ENCODE results near the gene IL11. TPM values are rescaled to one million over a fixed set of nuclear protein-coding genes. Genes with fewer than 3 reads are reported as not detected.

IL11 gene
- total RNA-seq, 1 donor from 2014 or later = 0.32 TPM

GRCh38 chr19:55376241-55376933 is 6.1 kb upstream of the IL11 start, which contains the start of gene TMEM190:
TSS of gene TMEM190 (plus strand) at chr19:55376826. CDS start at chr19:55376854, 28 bp downstream.
- H3K4me1 Mint-ChIP-seq (ENCODE audit: low read depth) = peaks cover under 1% of the 10 kb centered on the region
- intact Hi-C loops (cut with micrococcal nuclease) = no loop called here
- DNase-seq (ENCODE audit: low spot score) = no peak
- peaks cover 8% of the 10 kb centered on the region for H3K36me3 Mint-ChIP-seq (ENCODE audit: low read depth)
- no peak within 1 kb of the TSS for H3K27ac Mint-ChIP-seq
- no peak within 1 kb of the TSS for H3K4me3 Mint-ChIP-seq (ENCODE audit: low read depth)
- H3K27me3 Mint-ChIP-seq (ENCODE audit: low read depth) = peaks cover 20% of the 10 kb centered on the region
- H3K9me3 Mint-ChIP-seq = no peaks in the 10 kb centered on the region

GRCh38 chr19:55373993-55374757 is 3.9 kb upstream of the IL11 start:
- H3K27me3 Mint-ChIP-seq (ENCODE audit: low read depth) = peaks cover 33% of the 10 kb centered on the region
- H3K27ac Mint-ChIP-seq = no peak overlapping the region
- intact Hi-C loops (cut with micrococcal nuclease) = no loop called here
- no peak for DNase-seq (ENCODE audit: low spot score)
- no peaks in the 10 kb centered on the region for H3K9me3 Mint-ChIP-seq
- no peak overlapping the region for H3K4me3 Mint-ChIP-seq (ENCODE audit: low read depth)
- H3K4me1 Mint-ChIP-seq (ENCODE audit: low read depth) = no peaks in the 10 kb centered on the region
- H3K36me3 Mint-ChIP-seq (ENCODE audit: low read depth) = peaks cover under 1% of the 10 kb centered on the region

DNA sequence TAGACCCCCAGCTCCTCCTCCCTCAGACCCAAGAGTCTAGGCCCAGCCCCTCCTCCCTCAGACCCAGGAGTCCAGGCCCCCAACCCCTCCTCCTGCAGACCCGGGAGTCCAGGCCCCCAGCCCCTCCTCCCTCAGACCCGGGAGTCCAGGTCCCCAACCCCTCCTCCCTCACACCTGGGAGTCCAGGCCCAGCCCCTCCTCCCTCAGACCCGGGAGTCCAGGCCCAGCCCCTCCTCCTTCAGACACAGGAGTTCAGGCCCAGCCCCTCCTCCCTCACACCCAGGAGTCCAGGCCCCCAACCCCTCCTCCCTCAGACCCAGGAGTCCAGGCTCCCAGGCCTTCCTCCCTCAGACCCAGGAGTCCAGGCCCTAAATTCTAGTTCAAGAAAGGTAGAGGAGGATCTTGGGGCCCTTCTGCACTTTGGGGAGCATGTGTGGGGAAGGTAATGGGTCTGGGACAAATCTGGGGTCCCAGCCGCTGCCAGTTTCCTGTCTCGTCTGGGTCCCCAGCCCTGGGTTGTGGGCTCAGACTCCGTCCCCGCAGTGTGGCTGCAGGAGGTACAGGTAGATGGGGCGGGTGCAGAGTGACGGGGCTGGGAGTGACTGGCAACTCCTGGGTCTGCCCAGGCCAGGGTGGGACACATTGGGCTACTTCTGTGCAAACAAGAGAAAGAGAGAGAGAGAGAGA is 3.2 kb upstream of the IL11 start:
- Mint-ChIP-seq H3K36me3 (ENCODE audit: low read depth) (no peaks in the 10 kb centered on the region), H3K27ac (no peak overlapping the region), H3K27me3 (ENCODE audit: low read depth) (peaks cover 39% of the 10 kb centered on the region), H3K4me3 (ENCODE audit: low read depth) (no peak overlapping the region), H3K4me1 (ENCODE audit: low read depth) (no peaks in the 10 kb centered on the region), H3K9me3 (no peaks in the 10 kb centered on the region)
- no peak for DNase-seq (ENCODE audit: low spot score)
- intact Hi-C loops (cut with micrococcal nuclease) = no loop called here

- Mint-ChIP-seq H3K4me1 (ENCODE audit: low read depth) (no peaks in the 10 kb centered on the region), H3K9me3 (no peaks in the 10 kb centered on the region), H3K36me3 (ENCODE audit: low read depth) (no peaks in the 10 kb centered on the region), H3K27ac (no peak overlapping the region), H3K4me3 (ENCODE audit: low read depth) (no peak overlapping the region), H3K27me3 (ENCODE audit: low read depth) (peaks cover 42% of the 10 kb centered on the region)
- DNase-seq (ENCODE audit: low spot score) = no peak
- intact Hi-C loops (cut with micrococcal nuclease) = no loop called here
Measured at GRCh38 chr19:55372316-55373081, 2.2 kb upstream of the IL11 start.

DNA sequence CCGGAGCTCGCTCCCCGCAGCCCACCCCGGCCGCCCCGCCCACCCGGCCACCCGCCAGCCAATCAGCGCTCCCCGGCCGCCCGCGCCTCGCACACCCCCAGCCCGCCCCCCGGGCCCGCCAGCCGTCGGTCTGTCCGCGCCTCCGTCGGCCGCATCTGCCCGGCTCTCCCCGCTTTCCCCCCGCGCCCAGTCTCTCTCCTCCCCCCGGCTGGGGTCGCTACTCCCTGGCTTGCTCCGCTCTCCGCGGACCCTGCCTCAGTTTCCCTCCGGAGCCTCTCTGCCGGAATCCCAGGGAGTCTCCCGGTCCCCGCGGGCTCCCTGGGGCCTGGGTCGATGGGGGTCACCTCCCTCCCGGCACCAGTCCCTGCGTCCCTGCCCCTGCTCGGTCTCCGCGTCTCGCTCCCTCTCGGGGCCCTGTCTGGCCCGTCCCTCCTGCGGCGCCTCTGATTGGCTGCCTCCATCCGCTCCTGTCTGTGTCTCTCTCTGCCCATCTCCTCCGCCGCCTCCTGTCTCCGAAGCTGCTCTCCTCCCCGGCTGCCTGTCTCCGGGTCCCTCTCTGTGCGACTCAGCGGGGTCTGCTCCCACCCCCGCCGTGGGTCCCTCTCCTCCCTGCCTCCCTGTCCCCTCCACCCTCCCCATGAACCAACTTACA is 484 bp downstream of the IL11 start:
- no peak for DNase-seq (ENCODE audit: low spot score)
- Mint-ChIP-seq H3K4me1 (ENCODE audit: low read depth) (no peaks in the 10 kb centered on the region), H3K27ac (no peak overlapping the region), H3K4me3 (ENCODE audit: low read depth) (peak overlapping the region; percentile 66), H3K36me3 (ENCODE audit: low read depth) (no peaks in the 10 kb centered on the region), H3K9me3 (no peaks in the 10 kb centered on the region), H3K27me3 (ENCODE audit: low read depth) (peaks cover 40% of the 10 kb centered on the region)
- intact Hi-C loops (cut with micrococcal nuclease) = no loop called here

GRCh38 chr19:55368701-55369563 is 1.3 kb downstream of the IL11 start:
- H3K9me3 Mint-ChIP-seq = no peaks in the 10 kb centered on the region
- H3K4me1 Mint-ChIP-seq (ENCODE audit: low read depth) = no peaks in the 10 kb centered on the region
- H3K36me3 Mint-ChIP-seq (ENCODE audit: low read depth) = no peaks in the 10 kb centered on the region
- H3K4me3 Mint-ChIP-seq (ENCODE audit: low read depth) = no peak overlapping the region
- H3K27me3 Mint-ChIP-seq (ENCODE audit: low read depth) = peaks cover 39% of the 10 kb centered on the region
- intact Hi-C loops (cut with micrococcal nuclease) = no loop called here
- no peak overlapping the region for H3K27ac Mint-ChIP-seq
- no peak for DNase-seq (ENCODE audit: low spot score)

DNA sequence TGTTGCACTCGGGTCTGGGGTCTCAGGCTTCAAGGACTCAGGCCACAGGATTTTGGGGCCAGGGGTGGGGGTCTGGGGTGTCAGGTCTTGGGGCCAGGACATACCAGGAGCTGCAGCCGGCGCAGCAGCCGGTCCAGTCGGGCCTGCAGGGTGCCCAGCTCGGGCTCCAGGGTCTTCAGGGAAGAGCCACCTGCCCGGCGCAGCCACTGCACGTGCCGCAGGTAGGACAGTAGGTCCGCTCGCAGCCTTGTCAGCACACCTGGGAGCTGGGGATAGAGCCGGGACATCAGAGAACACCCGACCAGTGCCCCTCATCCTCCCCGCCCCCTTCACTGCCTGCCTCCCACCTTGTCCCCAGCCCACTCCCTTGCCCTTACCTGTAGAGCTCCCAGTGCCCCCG is 2.2 kb downstream of the IL11 start:
- Mint-ChIP-seq H3K27me3 (ENCODE audit: low read depth) (peaks cover 34% of the 10 kb centered on the region), H3K36me3 (ENCODE audit: low read depth) (no peaks in the 10 kb centered on the region), H3K27ac (no peak overlapping the region), H3K4me3 (ENCODE audit: low read depth) (no peak overlapping the region), H3K9me3 (no peaks in the 10 kb centered on the region), H3K4me1 (ENCODE audit: low read depth) (no peaks in the 10 kb centered on the region)
- intact Hi-C loops (cut with micrococcal nuclease) = no loop called here
- DNase-seq (ENCODE audit: low spot score) = no peak

GRCh38 chr19:55366790-55367189 is 3.5 kb downstream of the IL11 start:
- no peak overlapping the region for H3K4me3 Mint-ChIP-seq (ENCODE audit: low read depth)
- H3K9me3 Mint-ChIP-seq = no peaks in the 10 kb centered on the region
- H3K4me1 Mint-ChIP-seq (ENCODE audit: low read depth) = no peaks in the 10 kb centered on the region
- intact Hi-C loops (cut with micrococcal nuclease) = no loop called here
- no peak for DNase-seq (ENCODE audit: low spot score)
- H3K27me3 Mint-ChIP-seq (ENCODE audit: low read depth) = peaks cover 29% of the 10 kb centered on the region
- H3K27ac Mint-ChIP-seq = no peak overlapping the region
- H3K36me3 Mint-ChIP-seq (ENCODE audit: low read depth) = no peaks in the 10 kb centered on the region

DNA sequence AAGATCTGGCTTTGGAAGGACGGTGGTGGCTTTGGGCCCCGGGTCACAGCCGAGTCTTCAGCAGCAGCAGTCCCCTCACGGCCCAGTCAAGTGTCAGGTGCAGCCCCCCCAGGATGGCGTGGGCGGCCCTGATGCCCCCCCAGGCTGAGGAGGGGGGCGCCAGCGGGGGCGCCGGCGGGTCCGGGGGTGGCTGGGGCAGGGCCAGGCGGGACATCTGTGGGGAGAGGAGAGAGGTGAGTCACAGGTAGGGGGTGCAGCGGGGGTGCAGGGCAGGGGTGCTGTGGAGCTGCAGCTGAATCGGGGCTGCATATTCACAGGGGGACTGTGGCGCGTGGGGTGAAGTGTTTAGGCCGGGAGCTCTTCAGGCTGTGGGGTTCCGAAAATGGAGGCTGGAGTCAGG is 4.3 kb downstream of the IL11 start:
- intact Hi-C loops (cut with micrococcal nuclease) = no loop called here
- Mint-ChIP-seq H3K4me3 (ENCODE audit: low read depth) (no peak overlapping the region), H3K4me1 (ENCODE audit: low read depth) (no peaks in the 10 kb centered on the region), H3K27me3 (ENCODE audit: low read depth) (peaks cover 21% of the 10 kb centered on the region), H3K36me3 (ENCODE audit: low read depth) (no peaks in the 10 kb centered on the region), H3K27ac (no peak overlapping the region), H3K9me3 (no peaks in the 10 kb centered on the region)
- no peak for DNase-seq (ENCODE audit: low spot score)

DNA sequence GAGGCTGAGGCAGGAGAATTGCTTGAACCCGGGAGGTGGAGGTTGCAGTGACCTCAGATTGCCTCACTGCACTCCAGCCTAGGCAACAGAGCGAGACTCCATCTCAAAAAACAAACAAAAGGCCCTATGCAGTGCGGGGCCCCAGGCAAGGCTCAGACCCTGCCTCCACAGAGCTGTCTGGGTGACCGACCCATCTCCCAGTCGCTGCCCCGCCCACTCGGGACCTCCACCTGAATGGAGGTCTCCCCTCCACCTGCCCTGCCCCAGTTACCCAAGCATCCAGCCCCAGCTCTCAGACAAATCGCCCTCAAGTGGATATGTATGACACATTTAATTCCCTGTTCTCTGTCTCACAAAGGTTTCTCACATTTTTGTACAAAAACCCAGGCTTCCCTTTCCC is 5.0 kb downstream of the IL11 start:
- intact Hi-C loops (cut with micrococcal nuclease) = no loop called here
- no peak for DNase-seq (ENCODE audit: low spot score)
- no peak overlapping the region for H3K27ac Mint-ChIP-seq
- H3K36me3 Mint-ChIP-seq (ENCODE audit: low read depth) = no peaks in the 10 kb centered on the region
- peaks cover 15% of the 10 kb centered on the region for H3K27me3 Mint-ChIP-seq (ENCODE audit: low read depth)
- H3K9me3 Mint-ChIP-seq = no peaks in the 10 kb centered on the region
- H3K4me1 Mint-ChIP-seq (ENCODE audit: low read depth) = no peaks in the 10 kb centered on the region
- H3K4me3 Mint-ChIP-seq (ENCODE audit: low read depth) = no peak overlapping the region

DNA sequence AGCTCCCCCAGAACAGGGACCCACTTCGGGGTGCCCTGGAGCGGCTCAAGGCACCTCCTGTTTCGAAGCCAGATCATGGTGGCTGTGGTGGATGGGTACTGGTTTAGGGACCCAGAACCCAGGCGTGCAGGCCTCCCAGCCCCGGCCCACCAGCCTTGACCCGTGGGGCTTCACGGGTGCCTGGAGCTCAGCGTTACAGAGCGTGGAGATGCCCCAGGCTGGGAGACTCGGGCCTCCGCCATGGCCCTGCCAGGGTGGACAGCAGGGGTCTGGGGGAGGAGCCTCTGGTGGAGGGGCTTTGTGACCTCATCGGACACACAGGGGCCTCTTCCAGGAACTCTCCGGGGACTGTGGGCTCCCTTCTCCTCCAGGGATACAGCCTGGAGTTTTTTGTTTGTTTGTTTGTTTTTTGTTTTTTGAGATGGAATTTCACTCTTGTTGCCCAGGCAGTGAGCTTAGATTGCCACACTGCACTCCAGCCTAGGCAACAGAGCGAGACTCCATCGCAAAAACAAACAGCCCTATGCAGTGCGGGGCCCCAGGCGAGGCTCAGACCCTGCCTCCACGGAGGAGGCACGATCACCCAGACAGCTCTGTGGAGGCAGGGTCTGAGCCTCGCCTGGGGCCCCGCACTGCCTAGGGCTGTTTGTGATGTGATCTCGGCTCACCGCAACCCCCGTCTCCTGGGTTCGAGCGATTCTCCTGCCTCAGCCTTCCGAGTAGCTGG is 7.1 kb downstream of the IL11 start, which contains the start of gene GARIN5B:
GARIN5B (minus strand) TSS at position 271 of the 727 bp plus-strand sequence; CDS start at position 77, 194 bp downstream.
- no peaks in the 10 kb centered on the region for H3K36me3 Mint-ChIP-seq (ENCODE audit: low read depth)

More for the DNA sequence above, 7.1 kb downstream of the IL11 start, which contains the start of gene GARIN5B:
- Mint-ChIP-seq H3K27me3 (ENCODE audit: low read depth) (peaks cover 7% of the 10 kb centered on the region), H3K4me3 (ENCODE audit: low read depth) (no peak within 1 kb of the TSS), H3K4me1 (ENCODE audit: low read depth) (no peaks in the 10 kb centered on the region), H3K27ac (no peak within 1 kb of the TSS), H3K9me3 (no peaks in the 10 kb centered on the region)
- intact Hi-C loops (cut with micrococcal nuclease) = no loop called here
- DNase-seq (ENCODE audit: low spot score) = no peak

Measured in activated T-helper 2 cell treated with anti-CD3 and anti-CD28 coated beads, Interferon-gamma antibody, Interleukin-2, Interleukin-4, amounts not matched to agents 10 μg/mL and 5 μg/mL and 100 μg/mL, durations not matched to agents 14 hours and 24 hours and 36 hours (primary cell).